Thoracic aorta (tissue), 2 donors: Measurements from ENCODE around the gene TMEM51. TPM values are rescaled to one million over a fixed set of nuclear protein-coding genes. Genes with fewer than 3 reads are reported as not detected.

Experiments
- ATAC-seq: fragments of 150-250 bp; one replicate; pipeline ENCODE4 v1.8.0; 2017; ENCODE audit warnings: low read depth; ENCODE audit not compliant: insufficient number of reproducible peaks, low FRiP score
- DNase-seq: peaks from one replicate; pipeline ENCODE4 v3.0.0-alpha.2; 2020; ENCODE audit warnings: low spot score
- H3K27ac ChIP-seq, 2 donors: fragments of 200-600 bp; sonication (generic); 1 replicate in 1 of 2; 2 replicates in 1 of 2; pipeline ENCODE4 v1.5.1; 2016; ENCODE audit warnings: mild to moderate bottlenecking in 2 of 2, moderate library complexity in 2 of 2
- H3K27me3 ChIP-seq: fragments of 200-600 bp; sonication (generic); replicated peaks from 2 replicates; pipeline ENCODE4 v1.6.0; 2016; ENCODE audit warnings: mild to moderate bottlenecking; ENCODE audit not compliant: insufficient read depth
- H3K36me3 ChIP-seq: fragments of 200-600 bp; sonication (generic); one replicate; pipeline ENCODE4 v1.5.1; 2016
- H3K4me1 ChIP-seq, 2 donors: fragments of 200-600 bp; sonication (generic); 1 replicate in 1 of 2; 2 replicates in 1 of 2; pipeline versions ENCODE4 v1.5.1 to v1.6.0; 2016; ENCODE audit warnings: low read depth in 2 of 2, mild to moderate bottlenecking in 1 of 2; ENCODE audit not compliant: control insufficient read depth in 1 of 2
- H3K4me3 ChIP-seq: fragments of 200-600 bp; sonication (generic); 2 replicates; pipeline ENCODE4 v1.5.1; 2016; ENCODE audit warnings: mild to moderate bottlenecking
- H3K9me3 ChIP-seq: fragments of 200-600 bp; sonication (generic); 2 replicates; pipeline ENCODE4 v1.5.1; 2016
- CTCF ChIP-seq: fragments of 200-600 bp; sonication (generic); IDR thresholded peaks from one replicate; pipeline ENCODE4 v1.5.1; 2019; ENCODE audit warnings: antibody characterized with exemption
- total RNA-seq, 2 donors: library from RNA; depleted of rRNA; stranded (reverse); fragments of >200 nt; gene quantifications; one replicate each; pipeline versions ENCODE4 v1.1.0 to v1.2.3, GENCODE V29; 2016

The TMEM51 gene
- total RNA-seq, 2 donors from 2014 or later: 2.0 to 5.9 TPM

GRCh38 chr1:15122331-15122730 is 31.2 kb upstream of the TMEM51 start:
- H3K27me3 ChIP-seq: no peaks in the 10 kb centered on the region
- H3K36me3 ChIP-seq: no peaks in the 10 kb centered on the region
- no peak overlapping the region for H3K4me3 ChIP-seq
- no peak overlapping the region for H3K27ac ChIP-seq
- H3K9me3 ChIP-seq: no peaks in the 10 kb centered on the region
- ATAC-seq (no peak), DNase-seq (no peak)
- H3K4me1 ChIP-seq: no peaks in the 10 kb centered on the region
- no peak for TF ChIP-seq CTCF

DNA sequence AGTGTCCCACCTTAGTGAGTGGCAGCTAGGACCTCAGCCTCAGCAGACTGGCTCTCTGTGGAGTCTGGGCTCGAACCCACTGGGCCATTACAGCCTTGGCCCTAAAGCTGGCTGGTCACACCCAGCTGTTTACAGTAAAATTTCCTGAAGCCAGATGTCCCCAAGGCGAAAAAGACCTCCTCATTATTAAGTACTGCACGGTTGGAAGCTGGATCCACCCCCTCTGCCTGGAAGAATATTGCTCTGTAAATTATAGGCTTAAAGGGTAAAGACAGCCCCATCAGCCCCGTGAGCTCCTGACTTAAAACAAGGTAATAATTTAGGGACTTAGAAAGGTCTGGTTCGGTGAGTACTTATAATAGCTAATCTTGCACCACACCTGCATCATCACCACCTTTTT is 30.3 kb upstream of the TMEM51 start:
- no peak for ATAC-seq
- H3K27me3 ChIP-seq: no peaks in the 10 kb centered on the region
- no peak for DNase-seq
- H3K36me3 ChIP-seq: no peaks in the 10 kb centered on the region
- H3K4me1 ChIP-seq: no peaks in the 10 kb centered on the region
- no peak for TF ChIP-seq CTCF
- no peak overlapping the region for H3K27ac ChIP-seq
- H3K4me3 ChIP-seq: no peak overlapping the region
- no peaks in the 10 kb centered on the region for H3K9me3 ChIP-seq

GRCh38 chr1:15123925-15124324 is 29.6 kb upstream of the TMEM51 start:
- H3K9me3 ChIP-seq: no peaks in the 10 kb centered on the region
- no peak for DNase-seq
- TF ChIP-seq CTCF: no peak
- no peak overlapping the region for H3K4me3 ChIP-seq
- H3K27ac ChIP-seq: no peak overlapping the region
- no peaks in the 10 kb centered on the region for H3K27me3 ChIP-seq
- H3K4me1 ChIP-seq: no peaks in the 10 kb centered on the region
- ATAC-seq: no peak
- no peaks in the 10 kb centered on the region for H3K36me3 ChIP-seq

DNA sequence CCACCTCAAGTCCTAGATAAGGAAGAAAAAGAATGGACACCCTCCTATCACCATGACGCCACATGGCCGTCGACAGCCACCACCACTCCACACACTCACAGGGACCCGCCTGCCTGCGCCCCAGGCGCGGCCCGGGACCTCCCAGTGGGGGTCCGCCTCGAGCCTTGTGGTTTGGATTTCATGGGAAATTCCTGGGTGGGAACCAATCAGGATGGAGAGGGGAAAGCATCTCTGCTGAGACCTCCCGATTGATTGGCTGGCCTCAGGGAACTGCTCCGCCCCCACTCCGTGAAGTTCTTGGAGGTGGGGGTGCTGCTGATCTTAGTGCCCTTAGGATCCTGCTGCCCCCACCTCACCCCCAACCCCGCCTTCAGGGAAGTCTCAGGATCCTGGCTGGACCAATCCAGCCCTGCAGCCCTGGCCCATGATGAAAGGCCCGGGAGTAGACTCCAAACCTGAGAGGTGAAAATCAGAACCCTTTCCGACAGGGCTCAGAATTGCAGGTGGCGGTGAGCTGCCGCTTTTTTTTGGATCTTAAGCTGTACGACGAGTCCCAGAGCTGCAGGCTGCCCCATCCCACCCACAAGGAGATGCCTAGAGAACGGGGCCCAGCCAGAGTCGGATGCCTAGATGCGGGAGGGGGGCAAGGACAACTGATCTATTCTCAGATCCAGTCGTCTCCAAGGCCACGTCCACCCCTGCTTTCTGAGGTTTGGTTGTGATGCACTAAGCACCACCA is 29.0 kb upstream of the TMEM51 start:
- TF ChIP-seq CTCF: no peak
- no peak for DNase-seq
- ATAC-seq: no peak

GRCh38 chr1:15125101-15125745 is 28.3 kb upstream of the TMEM51 start:
- no peaks in the 10 kb centered on the region for H3K27me3 ChIP-seq
- H3K4me3 ChIP-seq: no peak overlapping the region
- ATAC-seq (no peak), DNase-seq (no peak)
- H3K36me3 ChIP-seq: no peaks in the 10 kb centered on the region
- no peaks in the 10 kb centered on the region for H3K9me3 ChIP-seq
- no peaks in the 10 kb centered on the region for H3K4me1 ChIP-seq
- no peak overlapping the region for H3K27ac ChIP-seq
- no peak for TF ChIP-seq CTCF

More for the DNA sequence above, 29.0 kb upstream of the TMEM51 start:
- no peaks in the 10 kb centered on the region for H3K4me1 ChIP-seq
- H3K9me3 ChIP-seq: no peaks in the 10 kb centered on the region
- no peaks in the 10 kb centered on the region for H3K36me3 ChIP-seq
- no peaks in the 10 kb centered on the region for H3K27me3 ChIP-seq
- no peak overlapping the region for H3K4me3 ChIP-seq
- H3K27ac ChIP-seq: no peak overlapping the region
